GM21619 (cell line): ENCODE measurements around the gene ZNF358.

Experiments used
- ATAC-seq: cut with Tn5 transposase; IDR thresholded peaks from one replicate; pipeline ENCODE4 v1.9.1; 2021; ENCODE audit not compliant: unreplicated experiment

Gene ZNF358

GRCh38 chr19:7519361-7520130 is 3.6 kb downstream of the ZNF358 start:
- no peak for ATAC-seq

GRCh38 chr19:7520131-7521051 is 4.5 kb downstream of the ZNF358 start:
- ATAC-seq, result no peak

- no peak for ATAC-seq
These were observed 5.7 kb downstream of the ZNF358 start for GRCh38 chr19:7521551-7522071.

GRCh38 chr19:7522072-7522922 is 6.4 kb downstream of the ZNF358 start, which contains the start of gene MCOLN1:
TSS of gene MCOLN1 (plus strand) at chr19:7522624. CDS start at chr19:7522751, 127 bp downstream.
- ATAC-seq, result peak; percentile 70

- no peak for ATAC-seq
These were observed 7.2 kb downstream of the ZNF358 start for GRCh38 chr19:7522923-7523667.

- ATAC-seq, result no peak
These were observed 8.6 kb downstream of the ZNF358 start for GRCh38 chr19:7524523-7524922.

- no peak for ATAC-seq
These were observed 9.3 kb downstream of the ZNF358 start for GRCh38 chr19:7524992-7525739.

GRCh38 chr19:7526059-7526929 is 10.4 kb downstream of the ZNF358 start:
- no peak for ATAC-seq

- ATAC-seq, result no peak
These were observed 11.8 kb downstream of the ZNF358 start for GRCh38 chr19:7527516-7528191.

- ATAC-seq, result no peak
These were observed 12.3 kb downstream of the ZNF358 start for GRCh38 chr19:7528192-7528519.

GRCh38 chr19:7528522-7529245 is 12.8 kb downstream of the ZNF358 start:
- no peak for ATAC-seq

GRCh38 chr19:7529246-7529600 is 13.3 kb downstream of the ZNF358 start:
- no peak for ATAC-seq

GRCh38 chr19:7529610-7530490 is 13.9 kb downstream of the ZNF358 start:
- ATAC-seq, result no peak

- no peak for ATAC-seq
These were observed 17.5 kb downstream of the ZNF358 start for GRCh38 chr19:7533281-7533885.

GRCh38 chr19:7533925-7534480 is 18.1 kb downstream of the ZNF358 start:
- ATAC-seq, result no peak
